OCI-LY1 (cell line): ENCODE data around the gene BRPF1.

Experiments
- H2AFZ ChIP-seq: fragments of 200-600 bp; sonication (generic), shearing (Covaris generic); 2 replicates; pipeline ENCODE4 v1.6.0; 2014; ENCODE audit warnings: antibody characterized with exemption, mild to moderate bottlenecking, low read length
- H3F3A ChIP-seq: fragments of 200-600 bp; sonication (generic), shearing (Covaris generic); 2 replicates; pipeline ENCODE4 v1.6.0; 2014; ENCODE audit warnings: mild to moderate bottlenecking, antibody characterized with exemption, low read length, moderate library complexity; ENCODE audit not compliant: insufficient read depth
- H3K27ac ChIP-seq: fragments of 200-600 bp; sonication (generic); 2 replicates; pipeline ENCODE4 v1.5.1; 2014; ENCODE audit warnings: low read length, mixed run types, mild to moderate bottlenecking, low read depth; ENCODE audit not compliant: poor library complexity, severe bottlenecking
- H3K27me3 ChIP-seq: fragments of 200-600 bp; sonication (generic); 2 replicates; pipeline ENCODE4 v1.6.0; 2014; ENCODE audit warnings: antibody characterized with exemption, mild to moderate bottlenecking, low read length, moderate library complexity; ENCODE audit not compliant: insufficient read depth
- H3K36me3 ChIP-seq: fragments of 200-600 bp; sonication (generic); 2 replicates; pipeline ENCODE4 v1.6.1; 2014; ENCODE audit warnings: mild to moderate bottlenecking, antibody characterized with exemption, low read length, moderate library complexity, mixed read lengths; ENCODE audit not compliant: insufficient read depth
- H3K4me1 ChIP-seq: fragments of 200-600 bp; sonication (generic); 2 replicates; pipeline ENCODE4 v1.5.1; 2014; ENCODE audit warnings: mild to moderate bottlenecking, low read length, moderate library complexity; ENCODE audit not compliant: insufficient read depth, severe bottlenecking
- H3K4me2 ChIP-seq: fragments of 200-600 bp; sonication (generic), shearing (Covaris generic); 2 replicates; pipeline ENCODE4 v1.6.1; 2014; ENCODE audit warnings: low read length
- H3K4me3 ChIP-seq: fragments of 200-600 bp; sonication (generic); 2 replicates; pipeline ENCODE4 v1.5.1; 2014; ENCODE audit warnings: low read length, low read depth, mild to moderate bottlenecking, mixed read lengths; ENCODE audit not compliant: poor library complexity, severe bottlenecking
- H3K79me2 ChIP-seq: fragments of 200-600 bp; shearing (Covaris generic); 2 replicates; pipeline ENCODE4 v1.6.1; 2016; ENCODE audit warnings: mixed run types, low read length, mixed read lengths; ENCODE audit not compliant: insufficient read depth
- H3K9ac ChIP-seq: fragments of 200-600 bp; sonication (generic), shearing (Covaris generic); 2 replicates; pipeline ENCODE4 v1.6.1; 2014; ENCODE audit warnings: mild to moderate bottlenecking, low read length, mixed read lengths
- H3K9me2 ChIP-seq: fragments of 200-600 bp; sonication (generic), shearing (Covaris generic); 2 replicates; pipeline ENCODE4 v1.6.1; 2014; ENCODE audit warnings: low read depth, mild to moderate bottlenecking, low read length, mixed read lengths
- H3K9me3 ChIP-seq: fragments of 200-600 bp; shearing (Covaris generic); 2 replicates; pipeline ENCODE4 v1.6.1; 2014; ENCODE audit warnings: low read length, mixed read lengths
- H4K20me1 ChIP-seq: fragments of 200-600 bp; sonication (generic), shearing (Covaris generic); 2 replicates; pipeline ENCODE4 v1.6.0; 2016; ENCODE audit warnings: mild to moderate bottlenecking, low read length; ENCODE audit not compliant: insufficient read depth
- EZH2 ChIP-seq: fragments of 200-600 bp; sonication (generic), shearing (Covaris generic); IDR thresholded peaks from 2 replicates; pipeline ENCODE4 v1.8.0; 2017; ENCODE audit warnings: borderline replicate concordance, mixed run types, mild to moderate bottlenecking, antibody characterized with exemption, low read length, moderate library complexity, mixed read lengths
- TF ChIP-seq, protein P1 (sequence below): fragments of 200-600 bp; sonication (generic), shearing (Covaris generic); IDR thresholded peaks from 2 replicates; pipeline ENCODE4 v1.5.1; 2017; ENCODE audit warnings: mild to moderate bottlenecking, antibody characterized with exemption, low read length, moderate library complexity, mixed read lengths

The BRPF1 gene

DNA sequence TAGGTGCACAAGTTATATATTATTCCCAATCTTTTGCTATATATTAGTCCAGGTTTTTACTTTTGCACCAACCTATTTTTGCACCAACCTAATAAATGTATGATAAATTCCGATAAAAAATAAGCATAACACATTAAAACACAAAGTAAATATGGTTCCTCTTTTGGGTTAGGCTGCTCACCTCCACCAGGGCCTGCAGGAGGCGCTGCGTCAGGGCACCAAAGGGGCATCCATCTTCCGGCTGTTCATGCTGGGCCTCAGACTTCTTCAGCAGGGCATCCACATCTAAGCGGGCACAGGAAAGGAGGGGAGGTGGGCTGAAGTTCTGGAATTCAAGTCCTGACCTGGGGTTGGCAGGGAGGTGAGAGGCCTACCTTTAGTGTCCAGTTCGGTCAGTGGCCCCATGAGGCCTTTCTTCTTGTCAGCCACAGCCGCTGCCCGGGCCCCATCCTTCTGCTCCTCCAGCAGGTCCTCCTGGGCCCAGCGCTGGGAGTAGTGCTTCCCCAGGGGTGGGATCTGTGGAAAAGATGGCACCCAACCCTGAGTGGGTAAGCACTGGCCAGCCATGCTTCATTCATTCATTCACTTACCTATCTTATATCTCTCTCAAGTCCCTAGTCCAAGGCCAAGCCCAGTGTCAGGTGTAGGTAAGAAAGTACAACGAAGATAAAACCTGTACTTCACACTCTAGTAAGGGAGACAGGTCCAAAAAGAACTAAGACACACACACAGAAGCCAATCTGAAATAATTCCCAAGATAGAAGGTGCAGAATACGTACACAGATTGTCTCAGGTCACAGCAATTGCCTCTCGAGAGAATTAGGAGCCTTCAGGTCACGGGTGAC, 55.5 kb downstream of the BRPF1 start:
- Histone ChIP-seq H3K27ac (no peak overlapping the region), H3K4me3 (no peak overlapping the region), H3F3A (no peaks in the 10 kb centered on the region), H3K9me3 (no peaks in the 10 kb centered on the region), H4K20me1 (no peaks in the 10 kb centered on the region), H2AFZ (no peak overlapping the region), H3K4me1 (peaks cover 16% of the 10 kb centered on the region), H3K27me3 (no peaks in the 10 kb centered on the region), H3K9me2 (no peaks in the 10 kb centered on the region), H3K79me2 (peaks cover 3% of the 10 kb centered on the region; the same call in 1 of the 2 replicates), H3K4me2 (no peak overlapping the region), H3K36me3 (peaks cover 57% of the 10 kb centered on the region), H3K9ac (no peak overlapping the region)
- TF ChIP-seq EZH2, result no peak
- TF ChIP-seq, protein P1, sequence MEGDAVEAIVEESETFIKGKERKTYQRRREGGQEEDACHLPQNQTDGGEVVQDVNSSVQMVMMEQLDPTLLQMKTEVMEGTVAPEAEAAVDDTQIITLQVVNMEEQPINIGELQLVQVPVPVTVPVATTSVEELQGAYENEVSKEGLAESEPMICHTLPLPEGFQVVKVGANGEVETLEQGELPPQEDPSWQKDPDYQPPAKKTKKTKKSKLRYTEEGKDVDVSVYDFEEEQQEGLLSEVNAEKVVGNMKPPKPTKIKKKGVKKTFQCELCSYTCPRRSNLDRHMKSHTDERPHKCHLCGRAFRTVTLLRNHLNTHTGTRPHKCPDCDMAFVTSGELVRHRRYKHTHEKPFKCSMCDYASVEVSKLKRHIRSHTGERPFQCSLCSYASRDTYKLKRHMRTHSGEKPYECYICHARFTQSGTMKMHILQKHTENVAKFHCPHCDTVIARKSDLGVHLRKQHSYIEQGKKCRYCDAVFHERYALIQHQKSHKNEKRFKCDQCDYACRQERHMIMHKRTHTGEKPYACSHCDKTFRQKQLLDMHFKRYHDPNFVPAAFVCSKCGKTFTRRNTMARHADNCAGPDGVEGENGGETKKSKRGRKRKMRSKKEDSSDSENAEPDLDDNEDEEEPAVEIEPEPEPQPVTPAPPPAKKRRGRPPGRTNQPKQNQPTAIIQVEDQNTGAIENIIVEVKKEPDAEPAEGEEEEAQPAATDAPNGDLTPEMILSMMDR, result peak; percentile 85

DNA sequence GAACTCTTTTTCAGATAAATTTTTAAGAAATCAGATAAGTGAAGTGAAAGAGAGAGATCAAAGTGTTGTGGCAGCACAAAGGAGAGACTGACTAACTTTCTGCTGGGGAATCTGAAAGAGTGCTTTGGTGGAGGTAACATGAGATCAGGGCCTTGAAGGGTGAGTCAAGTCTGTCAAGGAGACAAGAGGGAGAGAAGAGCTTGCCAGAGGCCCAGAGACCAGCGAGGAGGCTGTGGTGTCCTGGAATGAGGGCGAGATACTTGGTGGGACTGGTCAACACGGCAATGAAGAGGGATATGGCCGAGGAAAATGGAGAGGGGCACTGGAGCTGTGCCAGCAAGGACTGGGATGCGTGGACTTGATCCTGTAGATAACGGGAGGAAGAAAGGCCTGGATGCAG, 56.2 kb downstream of the BRPF1 start:
- no peak overlapping the region for H2AFZ ChIP-seq
- no peaks in the 10 kb centered on the region for H3K27me3 ChIP-seq
- H4K20me1 ChIP-seq, result no peaks in the 10 kb centered on the region
- H3K4me3 ChIP-seq, result no peak overlapping the region
- H3F3A ChIP-seq, result no peaks in the 10 kb centered on the region
- H3K79me2 ChIP-seq, result peaks cover 3% of the 10 kb centered on the region; the same call in 1 of the 2 replicates
- H3K4me1 ChIP-seq, result peaks cover 12% of the 10 kb centered on the region
- H3K9me3 ChIP-seq, result no peaks in the 10 kb centered on the region
- no peaks in the 10 kb centered on the region for H3K9me2 ChIP-seq
- H3K36me3 ChIP-seq, result peaks cover 51% of the 10 kb centered on the region
- no peak overlapping the region for H3K27ac ChIP-seq
- TF ChIP-seq, protein P1, result no peak
- no peak for TF ChIP-seq EZH2
- no peak overlapping the region for H3K9ac ChIP-seq
- H3K4me2 ChIP-seq, result no peak overlapping the region

DNA sequence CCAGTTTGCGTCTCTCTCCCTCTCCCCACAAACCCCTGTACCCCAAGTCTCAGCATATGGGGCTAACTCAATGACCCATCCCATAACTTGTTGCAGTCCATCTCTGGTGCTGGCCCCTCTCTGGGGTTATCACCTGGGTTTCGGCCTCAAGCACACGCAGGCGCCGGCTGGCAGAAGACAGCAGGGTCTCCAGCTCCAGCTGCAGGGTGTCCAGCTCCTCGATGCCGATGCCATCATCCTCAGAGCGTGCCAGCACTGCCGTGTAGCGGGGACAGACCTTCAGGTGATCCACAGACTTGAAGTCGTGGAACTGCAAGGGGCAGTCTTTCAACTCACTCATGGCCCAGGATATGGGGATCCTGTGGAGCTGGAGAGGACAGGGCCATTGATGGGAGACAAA, 59.6 kb downstream of the BRPF1 start:
- H3K9me2 ChIP-seq, result no peaks in the 10 kb centered on the region
- no peaks in the 10 kb centered on the region for H3K27me3 ChIP-seq
- H3K4me2 ChIP-seq, result peak overlapping the region; percentile 99
- peaks cover 23% of the 10 kb centered on the region for H3K79me2 ChIP-seq
- no peaks in the 10 kb centered on the region for H3F3A ChIP-seq
- peak overlapping the region; percentile 83 for H3K27ac ChIP-seq
- peak overlapping the region; percentile 93 for H3K4me3 ChIP-seq
- H3K4me1 ChIP-seq, result peaks cover 33% of the 10 kb centered on the region
- peak overlapping the region; percentile 98 for H3K9ac ChIP-seq
- H3K36me3 ChIP-seq, result peaks cover 51% of the 10 kb centered on the region
- no peaks in the 10 kb centered on the region for H4K20me1 ChIP-seq
- no peaks in the 10 kb centered on the region for H3K9me3 ChIP-seq
- H2AFZ ChIP-seq, result no peak overlapping the region
- TF ChIP-seq, protein P1, result no peak
- no peak for TF ChIP-seq EZH2
